Esophagus squamous epithelium (tissue), 4 donors: ENCODE results near the gene TPT1.

ENCODE experiments used
- POLR2A ChIP-seq, 4 donors: fragments of 450-650 bp; IDR thresholded peaks; one replicate each; pipeline ENCODE4 v1.6.1; 2017; ENCODE audit warnings: antibody characterized with exemption in 4 of 4, mild to moderate bottlenecking in 4 of 4, moderate library complexity in 3 of 4
- TF ChIP-seq, protein P1 (sequence below), 6 experiments: fragments of 450-650 bp in 4 of 6; fragments of 200-600 bp in 2 of 6; sonication (generic) in 2 of 6; IDR thresholded peaks; one replicate each; pipeline ENCODE4 v1.5.1; 2016 to 2019; ENCODE audit warnings: antibody characterized with exemption in 6 of 6, mild to moderate bottlenecking in 4 of 6, moderate library complexity in 4 of 6

DNA sequence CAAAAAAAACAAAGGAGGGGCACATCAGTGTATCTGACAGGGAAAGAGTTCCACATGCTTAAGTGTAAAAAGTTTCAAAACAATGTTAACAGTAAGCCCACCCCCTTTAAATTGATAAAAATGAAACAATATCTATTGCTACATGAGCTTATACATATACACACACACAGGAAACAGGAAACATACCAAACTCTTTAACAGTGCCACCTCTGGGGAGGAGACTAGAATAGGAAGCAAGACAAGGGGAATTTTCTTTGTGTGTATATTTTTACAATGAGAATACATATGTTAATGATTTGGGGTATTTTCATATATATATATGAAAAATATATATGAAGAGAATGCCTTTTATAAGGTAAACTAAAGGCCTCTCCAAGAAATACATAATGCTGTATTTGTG is 44.7 kb downstream of the TPT1 start:
- TF ChIP-seq, protein P1, sequence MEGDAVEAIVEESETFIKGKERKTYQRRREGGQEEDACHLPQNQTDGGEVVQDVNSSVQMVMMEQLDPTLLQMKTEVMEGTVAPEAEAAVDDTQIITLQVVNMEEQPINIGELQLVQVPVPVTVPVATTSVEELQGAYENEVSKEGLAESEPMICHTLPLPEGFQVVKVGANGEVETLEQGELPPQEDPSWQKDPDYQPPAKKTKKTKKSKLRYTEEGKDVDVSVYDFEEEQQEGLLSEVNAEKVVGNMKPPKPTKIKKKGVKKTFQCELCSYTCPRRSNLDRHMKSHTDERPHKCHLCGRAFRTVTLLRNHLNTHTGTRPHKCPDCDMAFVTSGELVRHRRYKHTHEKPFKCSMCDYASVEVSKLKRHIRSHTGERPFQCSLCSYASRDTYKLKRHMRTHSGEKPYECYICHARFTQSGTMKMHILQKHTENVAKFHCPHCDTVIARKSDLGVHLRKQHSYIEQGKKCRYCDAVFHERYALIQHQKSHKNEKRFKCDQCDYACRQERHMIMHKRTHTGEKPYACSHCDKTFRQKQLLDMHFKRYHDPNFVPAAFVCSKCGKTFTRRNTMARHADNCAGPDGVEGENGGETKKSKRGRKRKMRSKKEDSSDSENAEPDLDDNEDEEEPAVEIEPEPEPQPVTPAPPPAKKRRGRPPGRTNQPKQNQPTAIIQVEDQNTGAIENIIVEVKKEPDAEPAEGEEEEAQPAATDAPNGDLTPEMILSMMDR (IDR thresholded peaks at IDR 0.05): no peak
- no peak for TF ChIP-seq POLR2A (IDR thresholded peaks at IDR 0.05)
